SK-N-SH treated with all-trans-retinoic acid at 6 μM for 48 hours (cell line): ENCODE data around the gene IL1R1.

ENCODE experiments used
- POU6F1 ChIP-seq: fragments of 250-450 bp; sonication (Bioruptor Pico); IDR thresholded peaks from 2 replicates; pipeline ENCODE4 v1.8.0; 2021; ENCODE audit warnings: low read depth, mild to moderate bottlenecking, moderate library complexity, borderline replicate concordance
- ZC3H10 ChIP-seq: fragments of 250-450 bp; sonication (Bioruptor Pico); IDR thresholded peaks from 2 replicates; pipeline ENCODE4 v1.5.1; 2021; ENCODE audit warnings: mild to moderate bottlenecking, moderate library complexity
- ZNF8 ChIP-seq: fragments of 450-650 bp; formaldehyde crosslinking; IDR thresholded peaks from 2 replicates; pipeline ENCODE4 v1.5.0; 2020; ENCODE audit warnings: mild to moderate bottlenecking, moderate library complexity

GRCh38 chr2:102171946-102172345, 29.4 kb downstream of the IL1R1 start:
- TF ChIP-seq POU6F1 (CRISPR knock-in tag), result no peak
- TF ChIP-seq ZNF8 (CRISPR knock-in tag), result no peak
- TF ChIP-seq ZC3H10 (CRISPR knock-in tag), result no peak
